ENCODE measurements around the gene SRGAP1.
"Not testable (repeated sequence)": the region's sequence is repeated elsewhere in the genome, so short reads cannot be mapped to it uniquely, and the experiment has no call there.

The SRGAP1 gene

DNA sequence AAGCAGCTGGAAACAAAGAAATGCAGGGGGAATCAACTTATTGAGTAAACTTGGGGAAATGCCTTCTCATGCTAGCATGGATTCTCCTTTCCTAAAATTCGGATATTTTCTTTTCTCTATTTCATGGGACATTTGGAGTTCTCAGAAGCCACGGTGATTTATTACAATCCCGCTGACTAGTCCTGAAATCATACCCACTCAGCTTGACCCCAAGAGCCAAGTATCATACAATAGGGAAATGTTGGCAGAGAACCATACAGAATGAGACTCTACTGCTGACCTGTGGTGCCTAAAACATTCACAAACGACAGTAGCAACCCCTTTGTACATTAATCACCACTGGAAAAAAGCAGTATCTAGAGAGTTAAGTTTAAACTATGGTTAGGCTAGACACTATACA, 265.2 kb downstream of the SRGAP1 start:
- no peak overlapping the region for H3K27ac ChIP-seq (ENCODE audit: low read length)
- H3K4me3 ChIP-seq (ENCODE audit: low read depth in 1 of 2, low read length in 2 of 2), result no peak overlapping the region
- peaks cover 15 to 18% of the 10 kb centered on the region in 2 donors for H3K36me3 ChIP-seq (ENCODE audit: control insufficient read depth in 1 of 2, insufficient read depth in 2 of 2, low read length in 2 of 2)
- no peaks in the 10 kb centered on the region for H3K9me3 ChIP-seq (ENCODE audit: control insufficient read depth in 1 of 2, low read length in 2 of 2)
- no peaks in the 10 kb centered on the region for H3K27me3 ChIP-seq (ENCODE audit: low read depth, low read length)
- no peaks in the 10 kb centered on the region for H3K4me1 ChIP-seq (ENCODE audit: control insufficient read depth in 1 of 2, insufficient read depth in 2 of 2, low read length in 2 of 2)

DNA sequence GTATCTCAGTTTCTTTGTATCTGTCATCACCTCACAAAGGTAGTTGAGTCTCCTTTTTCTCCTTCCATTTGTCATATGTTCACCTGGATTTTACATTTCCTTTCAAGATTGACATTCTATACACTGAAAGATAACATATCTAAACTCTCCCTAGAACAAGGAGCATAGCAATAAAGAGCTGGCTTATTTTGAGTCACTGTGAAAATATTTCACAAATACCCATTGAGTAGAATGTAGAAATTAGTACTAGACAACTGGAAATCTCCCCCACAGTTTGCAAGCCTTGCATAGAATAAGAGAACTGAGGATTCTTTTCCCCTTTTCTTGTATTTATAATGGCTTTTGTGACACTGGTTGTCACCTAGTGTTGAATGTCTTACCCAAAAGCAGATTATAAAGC, 266.4 kb downstream of the SRGAP1 start:
- Histone ChIP-seq H3K9me3 (ENCODE audit: control insufficient read depth in 1 of 2, low read length in 2 of 2) (no peaks in the 10 kb centered on the region), H3K27ac (ENCODE audit: low read length) (no peak overlapping the region), H3K36me3 (ENCODE audit: control insufficient read depth in 1 of 2, insufficient read depth in 2 of 2, low read length in 2 of 2) (peaks cover 15 to 23% of the 10 kb centered on the region in 2 donors), H3K4me3 (ENCODE audit: low read depth in 1 of 2, low read length in 2 of 2) (no peak overlapping the region), H3K27me3 (ENCODE audit: low read depth, low read length) (no peaks in the 10 kb centered on the region), H3K4me1 (ENCODE audit: control insufficient read depth in 1 of 2, insufficient read depth in 2 of 2, low read length in 2 of 2) (no peaks in the 10 kb centered on the region)

DNA sequence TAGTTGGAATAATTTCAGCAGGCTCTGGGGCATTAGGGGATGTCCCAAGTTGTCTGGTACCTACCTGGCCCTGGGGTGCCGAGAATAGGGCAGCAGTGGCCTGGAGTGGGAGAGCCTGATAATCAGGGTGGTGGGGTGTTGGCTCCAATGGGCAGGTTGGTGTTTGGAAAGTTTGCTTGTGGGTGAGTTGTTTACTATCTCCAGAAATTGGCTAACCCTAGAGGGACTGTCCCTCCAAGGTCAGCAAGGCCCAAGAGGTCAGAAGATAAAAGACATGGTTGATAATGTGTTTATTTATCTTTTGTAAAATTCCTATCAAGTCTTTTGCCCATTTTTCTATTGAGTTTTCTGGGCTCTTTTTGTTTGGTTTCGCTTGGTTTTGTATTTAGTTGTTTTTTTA, 272.5 kb downstream of the SRGAP1 start:
- Histone ChIP-seq H3K36me3 (ENCODE audit: control insufficient read depth in 1 of 2, insufficient read depth in 2 of 2, low read length in 2 of 2) (peaks cover 6 to 11% of the 10 kb centered on the region in 2 donors), H3K4me1 (ENCODE audit: control insufficient read depth in 1 of 2, insufficient read depth in 2 of 2, low read length in 2 of 2) (no peaks in the 10 kb centered on the region), H3K27ac (ENCODE audit: low read length) (no peak overlapping the region), H3K9me3 (ENCODE audit: control insufficient read depth in 1 of 2, low read length in 2 of 2) (no peaks in the 10 kb centered on the region), H3K27me3 (ENCODE audit: low read depth, low read length) (no peaks in the 10 kb centered on the region), H3K4me3 (ENCODE audit: low read depth in 1 of 2, low read length in 2 of 2) (no peak overlapping the region)

DNA sequence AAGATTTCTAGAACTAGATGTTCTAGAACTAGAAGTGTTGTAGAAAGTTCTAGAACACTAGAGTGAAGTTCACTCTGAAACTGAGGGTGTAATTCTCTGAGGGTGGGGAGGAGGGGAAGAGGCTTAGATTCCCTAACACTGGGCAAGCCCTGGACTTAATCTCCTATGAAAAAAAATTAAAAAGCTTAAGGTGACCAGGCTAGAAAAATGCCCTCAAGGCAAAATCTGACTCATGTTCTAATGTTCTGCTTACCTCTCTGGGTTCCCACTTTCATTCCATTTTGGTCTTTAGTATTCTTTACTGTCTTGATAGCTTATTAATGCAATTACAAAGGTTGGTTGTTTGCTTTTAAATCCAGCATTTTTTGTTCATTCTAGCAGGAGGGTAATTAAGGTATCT, 276.1 kb downstream of the SRGAP1 start:
- Histone ChIP-seq H3K9me3 (ENCODE audit: control insufficient read depth in 1 of 2, low read length in 2 of 2) (no peaks in the 10 kb centered on the region), H3K4me3 (ENCODE audit: low read depth in 1 of 2, low read length in 2 of 2) (no peak overlapping the region), H3K4me1 (ENCODE audit: control insufficient read depth in 1 of 2, insufficient read depth in 2 of 2, low read length in 2 of 2) (no peaks in the 10 kb centered on the region), H3K27ac (ENCODE audit: low read length) (no peak overlapping the region), H3K27me3 (ENCODE audit: low read depth, low read length) (no peaks in the 10 kb centered on the region), H3K36me3 (ENCODE audit: control insufficient read depth in 1 of 2, insufficient read depth in 2 of 2, low read length in 2 of 2) (peaks cover 4% of the 10 kb centered on the region in 2 donors)

DNA sequence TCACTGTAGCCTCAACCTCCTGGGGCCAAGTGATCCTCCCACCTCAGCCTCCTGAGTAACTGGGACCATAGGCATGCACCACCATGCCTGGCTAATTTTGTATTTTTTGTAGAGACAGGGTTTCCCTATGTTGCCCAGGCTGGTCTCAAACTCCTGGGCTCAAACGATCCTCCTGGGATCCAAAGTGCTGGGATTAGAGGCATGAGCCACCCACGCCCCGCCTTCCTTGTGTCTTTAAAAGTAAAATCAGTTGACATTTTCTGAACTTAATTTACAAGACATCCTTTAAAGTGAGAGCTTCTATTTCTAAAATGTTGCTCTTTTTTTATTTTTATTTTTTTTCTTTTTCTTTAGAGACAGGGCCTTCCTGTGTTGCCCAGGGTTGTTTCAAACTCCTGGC, 276.6 kb downstream of the SRGAP1 start:
- not testable (repeated sequence) for H3K4me1 ChIP-seq (ENCODE audit: control insufficient read depth in 1 of 2, insufficient read depth in 2 of 2, low read length in 2 of 2); H3K4me3 ChIP-seq (ENCODE audit: low read depth in 1 of 2, low read length in 2 of 2); H3K36me3 ChIP-seq (ENCODE audit: control insufficient read depth in 1 of 2, insufficient read depth in 2 of 2, low read length in 2 of 2); H3K27ac ChIP-seq (ENCODE audit: low read length); H3K9me3 ChIP-seq (ENCODE audit: control insufficient read depth in 1 of 2, low read length in 2 of 2); H3K27me3 ChIP-seq (ENCODE audit: low read depth, low read length)

DNA sequence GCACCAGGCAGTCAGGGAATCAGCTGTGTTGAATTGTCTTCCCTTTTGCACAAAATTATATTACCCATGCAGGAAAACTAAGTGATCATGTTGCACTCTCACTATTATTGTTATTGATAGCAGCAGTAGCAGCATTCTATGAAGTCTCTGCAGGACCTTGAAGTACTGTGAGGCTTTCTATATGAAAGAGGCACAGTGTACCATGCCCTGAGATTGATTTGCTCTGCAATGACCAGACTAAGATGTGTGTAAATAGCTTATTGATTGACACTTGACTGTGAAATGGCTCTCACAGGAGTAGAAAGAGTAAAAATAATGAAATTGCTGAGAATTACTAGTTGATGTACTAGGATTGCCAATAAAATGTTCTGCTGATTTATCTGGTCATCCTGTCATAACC, 277.7 kb downstream of the SRGAP1 start:
- H3K4me3 ChIP-seq (ENCODE audit: low read depth in 1 of 2, low read length in 2 of 2), result no peak overlapping the region
- no peaks in the 10 kb centered on the region for H3K27me3 ChIP-seq (ENCODE audit: low read depth, low read length)
- H3K4me1 ChIP-seq (ENCODE audit: control insufficient read depth in 1 of 2, insufficient read depth in 2 of 2, low read length in 2 of 2), result no peaks in the 10 kb centered on the region

DNA sequence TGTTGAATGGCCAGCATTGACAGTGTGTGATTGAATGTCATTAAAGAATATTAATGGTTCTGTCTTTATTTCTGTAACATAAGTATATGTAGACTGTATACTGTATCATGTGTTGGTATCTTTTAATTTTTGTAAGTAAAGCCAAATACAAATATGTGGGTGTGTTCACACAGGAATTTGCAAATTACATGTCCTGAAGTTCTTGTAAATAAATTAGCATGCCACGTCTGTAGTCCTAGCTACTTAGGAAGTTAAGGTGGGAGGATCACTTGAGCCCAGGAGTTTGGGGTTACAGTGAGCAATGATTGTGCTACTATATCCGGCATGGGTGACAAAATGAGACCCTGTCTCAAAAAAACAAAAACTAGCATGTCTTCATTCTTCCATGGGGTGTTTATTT, 278.5 kb downstream of the SRGAP1 start:
- no peak overlapping the region for H3K27ac ChIP-seq (ENCODE audit: low read length)
- H3K27me3 ChIP-seq (ENCODE audit: low read depth, low read length), result no peaks in the 10 kb centered on the region
- H3K9me3 ChIP-seq (ENCODE audit: control insufficient read depth in 1 of 2, low read length in 2 of 2), result no peaks in the 10 kb centered on the region
- peaks cover 11 to 15% of the 10 kb centered on the region in 2 donors for H3K36me3 ChIP-seq (ENCODE audit: control insufficient read depth in 1 of 2, insufficient read depth in 2 of 2, low read length in 2 of 2)
- no peak overlapping the region for H3K4me3 ChIP-seq (ENCODE audit: low read depth in 1 of 2, low read length in 2 of 2)
- H3K4me1 ChIP-seq (ENCODE audit: control insufficient read depth in 1 of 2, insufficient read depth in 2 of 2, low read length in 2 of 2), result no peaks in the 10 kb centered on the region

More for the DNA sequence above, 277.7 kb downstream of the SRGAP1 start:
- Histone ChIP-seq H3K36me3 (ENCODE audit: control insufficient read depth in 1 of 2, insufficient read depth in 2 of 2, low read length in 2 of 2) (peaks cover 4 to 9% of the 10 kb centered on the region in 2 donors), H3K9me3 (ENCODE audit: control insufficient read depth in 1 of 2, low read length in 2 of 2) (no peaks in the 10 kb centered on the region), H3K27ac (ENCODE audit: low read length) (no peak overlapping the region)

DNA sequence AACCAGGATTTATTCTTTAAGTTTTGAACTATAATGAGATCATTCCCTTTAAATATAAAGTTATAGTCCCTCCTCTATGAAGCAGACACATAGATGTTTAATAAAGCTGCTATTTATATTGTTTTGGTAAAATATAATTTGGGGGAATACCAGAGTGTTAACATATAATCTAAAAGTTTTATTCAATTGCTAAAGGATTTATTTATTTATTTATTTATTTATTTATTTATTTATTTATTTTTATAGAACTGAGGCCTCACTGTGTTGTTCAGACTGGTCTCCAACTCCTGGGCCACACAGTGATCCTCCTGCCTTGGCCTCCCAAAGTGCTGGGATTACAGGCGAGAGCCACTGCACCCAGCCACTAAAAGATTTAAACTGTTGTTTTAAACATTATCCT, 278.9 kb downstream of the SRGAP1 start:
- Histone ChIP-seq H3K4me1 (ENCODE audit: control insufficient read depth in 1 of 2, insufficient read depth in 2 of 2, low read length in 2 of 2) (no peaks in the 10 kb centered on the region), H3K9me3 (ENCODE audit: control insufficient read depth in 1 of 2, low read length in 2 of 2) (no peaks in the 10 kb centered on the region), H3K27ac (ENCODE audit: low read length) (no peak overlapping the region), H3K27me3 (ENCODE audit: low read depth, low read length) (no peaks in the 10 kb centered on the region), H3K36me3 (ENCODE audit: control insufficient read depth in 1 of 2, insufficient read depth in 2 of 2, low read length in 2 of 2) (peaks cover 13 to 19% of the 10 kb centered on the region in 2 donors), H3K4me3 (ENCODE audit: low read depth in 1 of 2, low read length in 2 of 2) (no peak overlapping the region)

DNA sequence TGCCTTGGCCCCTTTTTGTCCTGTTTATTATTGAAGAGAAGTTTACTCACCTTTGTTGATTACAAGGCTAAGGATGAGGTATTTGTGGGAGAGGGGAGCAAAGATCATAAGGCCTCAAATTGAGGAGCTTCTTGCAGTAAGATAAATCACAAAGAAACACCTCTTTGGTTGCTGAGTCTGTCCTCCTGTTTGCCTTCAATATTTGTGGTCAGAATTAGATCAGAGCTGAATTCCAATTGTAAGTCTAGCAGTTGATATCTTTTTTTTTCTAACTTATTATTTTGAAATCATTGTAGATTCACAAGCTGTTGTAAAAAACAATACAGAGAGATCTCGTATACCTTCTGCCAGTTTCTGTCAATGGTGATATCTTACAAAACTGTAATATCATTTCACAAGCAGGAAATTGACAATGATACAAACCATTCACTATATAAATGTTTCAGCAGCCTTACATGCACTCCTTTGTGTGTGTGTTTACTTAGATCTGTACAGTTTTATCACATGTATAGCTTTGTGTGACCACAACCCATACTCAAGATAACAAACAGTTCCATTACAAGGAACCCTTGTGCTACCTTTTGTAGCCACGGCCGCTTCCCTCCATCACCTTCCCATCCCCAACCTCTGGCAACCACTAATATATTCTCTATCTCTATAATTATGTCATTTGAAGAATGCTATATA, 280.2 kb downstream of the SRGAP1 start:
- peaks cover 15 to 24% of the 10 kb centered on the region in 2 donors for H3K36me3 ChIP-seq (ENCODE audit: control insufficient read depth in 1 of 2, insufficient read depth in 2 of 2, low read length in 2 of 2)
- no peaks in the 10 kb centered on the region for H3K27me3 ChIP-seq (ENCODE audit: low read depth, low read length)
- no peaks in the 10 kb centered on the region for H3K4me1 ChIP-seq (ENCODE audit: control insufficient read depth in 1 of 2, insufficient read depth in 2 of 2, low read length in 2 of 2)
- H3K4me3 ChIP-seq (ENCODE audit: low read depth in 1 of 2, low read length in 2 of 2), result no peak overlapping the region
- H3K9me3 ChIP-seq (ENCODE audit: control insufficient read depth in 1 of 2, low read length in 2 of 2), result no peaks in the 10 kb centered on the region
- H3K27ac ChIP-seq (ENCODE audit: low read length), result no peak overlapping the region

DNA sequence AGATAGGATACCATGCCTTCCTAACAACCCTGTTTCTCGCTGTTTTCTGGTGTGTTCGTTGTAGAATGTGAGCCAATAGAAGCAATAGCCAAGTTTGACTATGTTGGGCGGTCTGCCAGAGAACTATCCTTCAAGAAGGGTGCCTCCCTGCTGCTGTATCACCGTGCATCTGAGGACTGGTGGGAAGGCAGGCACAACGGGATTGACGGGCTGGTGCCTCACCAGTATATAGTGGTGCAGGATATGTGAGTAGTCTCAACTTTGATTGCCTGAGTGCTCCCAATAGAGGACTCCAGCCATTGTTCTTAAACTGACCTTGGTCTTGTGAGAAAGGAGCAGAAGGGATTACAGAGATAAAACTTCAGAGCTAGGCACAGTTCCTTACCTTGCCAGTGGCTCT, 281.4 kb downstream of the SRGAP1 start:
- Histone ChIP-seq H3K4me1 (ENCODE audit: control insufficient read depth in 1 of 2, insufficient read depth in 2 of 2, low read length in 2 of 2) (no peaks in the 10 kb centered on the region), H3K9me3 (ENCODE audit: control insufficient read depth in 1 of 2, low read length in 2 of 2) (no peaks in the 10 kb centered on the region), H3K27me3 (ENCODE audit: low read depth, low read length) (no peaks in the 10 kb centered on the region), H3K36me3 (ENCODE audit: control insufficient read depth in 1 of 2, insufficient read depth in 2 of 2, low read length in 2 of 2) (peaks cover 15 to 33% of the 10 kb centered on the region in 2 donors), H3K4me3 (ENCODE audit: low read depth in 1 of 2, low read length in 2 of 2) (no peak overlapping the region), H3K27ac (ENCODE audit: low read length) (no peak overlapping the region)

DNA sequence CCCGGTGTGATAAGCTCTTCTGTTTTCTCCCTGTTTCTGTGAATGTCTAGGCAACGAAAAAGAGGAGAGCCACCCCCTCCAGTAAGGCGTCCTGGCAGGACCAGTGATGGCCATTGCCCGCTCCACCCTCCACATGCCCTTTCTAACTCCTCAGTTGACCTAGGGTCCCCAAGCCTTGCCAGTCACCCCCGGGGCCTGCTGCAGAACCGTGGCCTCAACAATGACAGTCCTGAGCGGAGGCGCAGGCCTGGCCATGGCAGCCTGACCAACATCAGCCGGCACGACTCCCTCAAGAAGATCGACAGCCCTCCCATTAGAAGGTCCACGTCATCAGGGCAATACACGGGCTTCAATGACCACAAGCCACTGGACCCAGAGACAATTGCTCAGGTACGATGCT, 283.3 kb downstream of the SRGAP1 start:
- H3K9me3 ChIP-seq (ENCODE audit: control insufficient read depth in 1 of 2, low read length in 2 of 2), result no peaks in the 10 kb centered on the region
- no peak overlapping the region for H3K27ac ChIP-seq (ENCODE audit: low read length)
- peaks cover 11 to 33% of the 10 kb centered on the region in 2 donors for H3K36me3 ChIP-seq (ENCODE audit: control insufficient read depth in 1 of 2, insufficient read depth in 2 of 2, low read length in 2 of 2)
- no peak overlapping the region for H3K4me3 ChIP-seq (ENCODE audit: low read depth in 1 of 2, low read length in 2 of 2)
- no peaks in the 10 kb centered on the region for H3K4me1 ChIP-seq (ENCODE audit: control insufficient read depth in 1 of 2, insufficient read depth in 2 of 2, low read length in 2 of 2)
- H3K27me3 ChIP-seq (ENCODE audit: low read depth, low read length), result no peaks in the 10 kb centered on the region

DNA sequence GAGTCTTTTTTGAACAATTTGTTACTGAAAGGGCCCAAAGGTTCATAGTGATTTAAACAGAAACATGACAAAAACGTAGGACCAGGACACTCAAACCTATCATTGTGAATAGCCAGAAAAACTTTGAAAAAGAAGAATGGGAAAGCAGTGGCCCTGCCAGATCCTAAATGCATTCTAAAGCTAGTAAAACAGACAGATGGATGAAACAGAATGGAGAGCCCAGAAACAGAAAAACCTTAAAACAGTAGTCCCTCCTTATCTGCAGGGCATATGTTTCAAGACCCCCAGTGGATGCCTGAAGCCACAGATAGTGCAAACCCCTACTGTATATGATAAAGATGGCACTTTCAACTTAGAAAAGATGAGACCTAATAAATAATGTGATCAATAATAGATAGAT, 283.9 kb downstream of the SRGAP1 start:
- Histone ChIP-seq H3K27ac (ENCODE audit: low read length) (no peak overlapping the region), H3K4me3 (ENCODE audit: low read depth in 1 of 2, low read length in 2 of 2) (no peak overlapping the region), H3K4me1 (ENCODE audit: control insufficient read depth in 1 of 2, insufficient read depth in 2 of 2, low read length in 2 of 2) (no peaks in the 10 kb centered on the region), H3K9me3 (ENCODE audit: control insufficient read depth in 1 of 2, low read length in 2 of 2) (peaks cover 0 to under 1% of the 10 kb centered on the region in 2 donors), H3K36me3 (ENCODE audit: control insufficient read depth in 1 of 2, insufficient read depth in 2 of 2, low read length in 2 of 2) (peaks cover 11 to 38% of the 10 kb centered on the region in 2 donors), H3K27me3 (ENCODE audit: low read depth, low read length) (no peaks in the 10 kb centered on the region)
